ENCODE results near the gene CSTB. TPM values are rescaled to one million over a fixed set of nuclear protein-coding genes. Genes with fewer than 3 reads are reported as not detected.

CSTB gene
- total and polyA plus RNA-seq, 12 donors, result 9.5 to 143 (median 60.6) TPM

DNA sequence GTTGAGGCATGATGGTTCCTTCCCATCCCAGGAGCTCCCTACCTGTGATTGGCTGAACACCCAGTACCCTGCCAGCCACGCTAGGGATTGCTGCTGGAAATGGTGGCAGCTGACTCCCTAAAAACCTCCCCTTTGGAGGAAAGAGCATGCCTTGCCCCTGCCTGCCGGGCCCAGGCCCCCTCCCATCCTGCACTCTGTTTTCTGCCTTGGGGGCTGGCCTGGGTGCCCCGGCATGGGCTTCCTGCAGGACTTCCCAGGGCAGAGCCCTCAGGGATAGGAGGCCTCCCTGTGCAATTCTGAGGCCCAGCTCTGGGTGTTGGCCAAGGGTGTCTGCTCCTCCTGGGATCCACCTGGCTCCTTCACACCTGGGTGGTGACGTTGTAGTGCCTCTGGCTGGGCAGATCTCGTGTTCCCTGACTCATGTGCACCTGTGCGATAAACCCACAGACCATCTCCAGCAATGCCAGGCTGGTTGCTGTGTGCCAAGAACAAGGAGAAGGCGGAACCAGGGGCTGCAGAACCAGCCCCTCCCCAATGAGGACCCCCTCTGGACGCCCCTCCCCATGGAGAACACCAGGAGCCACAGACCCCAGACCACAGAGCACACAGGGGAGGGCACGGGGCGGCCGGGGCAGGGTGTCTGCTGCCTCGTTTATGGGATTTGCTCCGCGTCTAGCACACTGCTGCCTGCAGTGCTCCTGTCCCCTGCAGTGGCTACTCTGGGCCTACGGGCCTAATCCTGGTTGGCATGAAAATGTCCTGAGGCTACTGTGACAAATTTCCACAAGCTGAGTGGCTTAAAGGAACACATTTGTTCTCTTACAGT lies 13.6 kb downstream of the CSTB start:
- Histone ChIP-seq H3K9me3 (replicated peaks in 1 of 3) (no peaks in the 10 kb centered on the region), H3K27me3 (no peaks in the 10 kb centered on the region), H3K4me3 (no peak overlapping the region), H3K27ac (no peak overlapping the region), H3K36me3 (replicated peaks in 1 of 2) (peaks cover 0 to 22% of the 10 kb centered on the region in 2 donors), H3K4me1 (replicated peaks in 1 of 2) (peaks cover 5 to 15% of the 10 kb centered on the region in 2 donors)
- intact Hi-C loops (cut with DNase I), result no loop called here
- TF ChIP-seq CTCF (IDR thresholded peaks at IDR 0.05), result no peak
- TF ChIP-seq POLR2A (IDR thresholded peaks at IDR 0.05), result no peak
- 97 to 98% (median 97%) methylated on average over 6 to 15 of the region's 15 CpGs for WGBS, 4 donors
- DNase-seq, result no peak

GRCh38 chr21:43761886-43762285 lies 14.2 kb downstream of the CSTB start:
- Histone ChIP-seq H3K36me3 (replicated peaks in 1 of 2) (peaks cover 0 to 26% of the 10 kb centered on the region in 2 donors), H3K4me3 (no peak overlapping the region), H3K27me3 (no peaks in the 10 kb centered on the region), H3K4me1 (replicated peaks in 1 of 2) (peaks cover 6 to 21% of the 10 kb centered on the region in 2 donors), H3K27ac (no peak overlapping the region), H3K9me3 (replicated peaks in 1 of 3) (no peaks in the 10 kb centered on the region)
- intact Hi-C loops (cut with DNase I), result no loop called here
- DNase-seq, result no peak
- WGBS, 4 donors, result 94 to 96% (median 95%) methylated on average over 8 to 18 of the region's 18 CpGs
- TF ChIP-seq CTCF (IDR thresholded peaks at IDR 0.05) (no peak), POLR2A (IDR thresholded peaks at IDR 0.05) (no peak)

GRCh38 chr21:43760391-43760958 lies 15.6 kb downstream of the CSTB start:
- WGBS, 4 donors, result 89 to 95% (median 94%) methylated on average over 15 to 22 of the region's 22 CpGs

More at GRCh38 chr21:43760391-43760958, 15.6 kb downstream of the CSTB start:
- intact Hi-C loops (cut with DNase I), result no loop called here
- Histone ChIP-seq H3K4me1 (replicated peaks in 1 of 2) (peaks cover 6 to 21% of the 10 kb centered on the region in 2 donors), H3K27ac (no peak overlapping the region), H3K27me3 (no peaks in the 10 kb centered on the region), H3K4me3 (no peak overlapping the region), H3K9me3 (replicated peaks in 1 of 3) (no peaks in the 10 kb centered on the region), H3K36me3 (replicated peaks in 1 of 2) (peaks cover 0 to 40% of the 10 kb centered on the region in 2 donors)
- DNase-seq, result no peak
- TF ChIP-seq POLR2A (IDR thresholded peaks at IDR 0.05) (no peak), CTCF (IDR thresholded peaks at IDR 0.05) (no peak)

Data from adrenal gland (tissue), 12 donors.